NK-92 treated with Interleukin-12 subunit alpha and Interleukin-12 subunit beta, amount 100 ng/mL, for 24 hours (cell line): ENCODE results near the gene SAMD5.
"Not testable (repeated sequence)": the region's sequence is repeated elsewhere in the genome, so short reads cannot be mapped to it uniquely, and the experiment has no call there.

Source experiments
- DNase-seq: peaks from one replicate; lab custom pipeline; 2025; lab: John Stamatoyannopoulos, UW

SAMD5 gene

DNA sequence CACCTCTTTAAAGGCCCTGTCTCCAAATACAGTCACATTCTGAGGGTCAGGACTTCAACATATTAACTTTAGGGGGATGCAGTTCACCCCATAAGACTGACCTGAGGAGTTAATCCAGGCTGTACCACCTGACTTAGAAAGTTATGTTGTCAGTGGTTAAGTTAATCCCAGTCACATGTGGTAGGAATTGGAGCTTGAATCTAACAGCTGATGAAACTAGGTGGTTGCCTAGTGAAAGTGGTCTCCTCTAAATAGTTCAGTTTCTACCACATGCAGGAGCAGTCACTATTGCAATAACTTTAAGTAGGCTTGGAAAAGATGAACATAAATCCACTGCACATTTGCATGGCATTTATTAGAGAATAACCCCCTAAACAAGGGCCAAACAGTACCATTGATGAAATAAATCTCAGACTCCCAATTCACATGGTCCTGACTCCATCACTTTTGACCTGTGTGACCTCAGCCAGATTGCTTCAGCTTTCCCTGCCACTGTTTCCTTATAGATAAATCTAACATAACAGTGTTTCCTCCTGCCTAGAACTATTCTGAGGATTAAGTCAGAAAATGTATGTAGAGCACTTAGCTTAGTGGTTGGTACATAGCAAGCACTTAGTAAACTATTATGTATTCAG is 20.1 kb downstream of the SAMD5 start:
- DNase-seq = no peak

GRCh38 chr6:147530132-147531060 is 21.9 kb downstream of the SAMD5 start:
- no peak for DNase-seq

- DNase-seq = no peak
Observed at GRCh38 chr6:147531321-147531720, 22.8 kb downstream of the SAMD5 start.

DNA sequence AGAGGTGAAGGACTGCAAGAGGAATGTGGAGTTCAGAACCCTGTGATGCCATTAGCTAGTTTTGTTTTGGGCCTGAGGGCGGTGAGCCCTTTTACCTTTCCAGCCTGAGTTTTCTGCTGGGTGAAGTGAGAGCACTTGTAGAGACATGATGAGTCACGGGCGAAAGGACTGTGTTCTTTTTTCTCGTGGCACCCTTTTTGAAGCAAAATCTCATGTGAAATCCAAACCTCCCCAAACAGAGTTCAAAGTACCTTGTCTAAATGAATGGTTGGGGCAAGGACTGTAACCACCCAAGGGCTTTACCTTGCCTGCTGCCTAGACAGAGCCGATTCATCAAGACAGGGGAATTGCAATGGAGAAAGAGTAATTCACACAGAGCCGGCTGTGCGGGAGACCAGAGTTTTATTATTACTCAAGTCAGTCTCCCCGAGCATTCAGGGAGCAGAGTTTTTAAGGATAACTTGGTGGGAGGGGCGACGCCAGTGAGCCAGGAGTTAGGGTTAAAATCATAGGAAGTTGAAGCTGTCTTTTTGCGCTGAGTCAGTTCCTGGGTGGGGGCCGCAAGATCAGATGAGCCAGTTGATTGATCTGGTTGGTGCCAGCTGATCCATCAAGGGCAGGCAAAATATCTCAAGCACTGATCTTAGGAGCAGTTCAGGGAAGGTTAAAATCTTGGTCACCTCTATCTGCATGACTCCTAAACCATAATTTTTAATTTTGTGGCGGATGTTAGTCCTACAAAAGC is 25.8 kb downstream of the SAMD5 start:
- no peak for DNase-seq

GRCh38 chr6:147538821-147539220 is 30.3 kb downstream of the SAMD5 start:
- DNase-seq = no peak

DNA sequence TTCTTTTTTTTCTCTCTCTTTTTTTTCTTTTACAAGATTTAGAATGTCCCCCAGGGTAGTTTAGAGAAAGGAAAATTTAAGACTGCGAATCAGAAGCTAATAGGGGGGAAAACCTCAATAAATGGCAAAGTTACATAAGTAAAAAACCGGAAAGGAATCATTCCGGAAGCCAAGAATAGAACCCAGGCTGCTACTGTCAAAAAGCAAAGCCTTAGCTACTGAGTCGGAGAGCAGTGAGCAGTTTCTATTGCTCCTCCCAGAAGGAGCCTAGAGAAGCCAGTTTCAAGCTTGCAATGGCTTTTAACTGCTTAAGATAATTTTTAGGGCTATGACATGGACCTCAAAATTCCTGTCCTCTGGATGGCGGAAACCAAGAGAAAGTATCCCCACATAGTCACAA is 31.6 kb downstream of the SAMD5 start:
- DNase-seq = no peak

- DNase-seq = not testable (repeated sequence)
Observed at GRCh38 chr6:147542436-147542835, 33.9 kb downstream of the SAMD5 start.

DNA sequence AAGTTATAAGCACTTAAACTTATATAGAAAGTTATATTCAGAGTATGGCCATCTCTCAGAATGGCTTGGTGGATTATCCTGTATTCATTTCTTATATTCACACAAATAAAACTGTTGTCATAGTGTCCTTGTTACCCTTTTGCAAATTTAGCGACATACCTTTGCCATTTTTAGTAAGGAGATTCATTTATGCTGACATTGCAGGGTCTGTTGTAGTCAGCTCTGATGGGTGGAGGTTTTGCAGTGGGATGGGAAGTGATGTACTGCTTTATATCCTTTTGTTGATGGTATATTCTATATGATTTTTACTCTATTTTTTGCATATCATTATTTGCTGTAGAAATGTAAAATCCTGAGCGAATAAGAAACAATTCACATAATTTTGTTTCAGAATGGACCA is 35.9 kb downstream of the SAMD5 start:
- no peak for DNase-seq

DNA sequence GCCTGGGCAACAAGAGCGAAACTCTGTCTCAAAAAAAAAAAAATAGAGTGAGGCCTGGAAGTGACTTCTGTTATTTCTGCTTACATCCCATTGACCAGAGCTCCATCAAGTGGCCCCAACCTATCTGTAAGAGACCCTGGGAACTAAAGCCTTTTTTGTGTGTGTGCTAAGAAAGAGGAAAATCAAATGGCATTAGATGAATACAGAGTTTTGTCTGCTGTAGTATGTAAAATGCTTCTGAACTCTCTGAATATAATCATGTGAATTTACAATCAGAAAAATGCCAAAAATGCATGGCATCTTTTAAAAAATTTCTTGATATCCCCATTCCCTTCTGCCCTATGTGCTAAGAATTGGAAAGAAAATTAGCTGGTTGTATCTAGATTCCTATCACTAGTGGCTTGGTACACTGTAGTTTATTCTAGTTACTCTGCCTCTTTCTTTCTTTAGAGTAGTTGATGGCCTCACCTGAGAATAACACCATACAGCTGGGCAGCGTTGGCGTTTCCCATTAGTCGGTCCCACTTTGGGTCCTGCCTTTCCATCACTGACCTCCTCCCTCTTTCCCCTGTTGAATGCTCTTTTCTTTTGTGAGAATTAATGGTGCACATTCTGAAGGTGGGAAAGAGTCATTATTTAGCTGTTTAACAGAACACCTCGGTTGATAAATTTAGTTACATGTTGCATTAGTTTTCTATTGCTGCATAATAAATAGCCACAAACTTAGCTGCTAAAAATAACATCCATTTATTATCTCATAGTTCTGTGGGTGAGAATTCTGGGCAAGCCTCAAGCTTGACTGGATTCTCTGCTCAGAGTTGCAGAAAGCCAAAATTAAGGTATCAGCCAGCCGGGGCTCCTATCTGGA is 38.2 kb downstream of the SAMD5 start:
- no peak for DNase-seq

GRCh38 chr6:147547369-147547902 is 38.9 kb downstream of the SAMD5 start:
- DNase-seq = no peak

- DNase-seq = no peak
Observed at GRCh38 chr6:147548921-147549475, 40.5 kb downstream of the SAMD5 start.

DNA sequence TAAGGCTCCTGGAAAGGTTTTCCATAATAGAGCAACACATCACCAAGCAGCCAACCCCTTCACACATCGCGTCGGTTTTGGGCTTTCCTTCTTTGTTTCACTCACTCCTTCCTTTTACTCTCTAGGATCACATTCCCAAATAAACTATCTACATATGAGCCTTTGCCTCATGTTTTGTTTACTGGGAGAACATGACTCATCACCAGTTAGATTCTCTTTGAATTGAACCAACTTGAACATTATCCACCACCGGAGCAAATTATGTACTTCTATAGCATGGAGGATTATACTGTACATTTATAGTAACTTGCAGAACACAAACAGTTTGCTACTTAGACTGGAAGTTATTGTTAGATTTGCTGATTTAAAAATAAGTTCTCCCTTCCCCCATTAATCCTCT is 41.0 kb downstream of the SAMD5 start:
- DNase-seq = no peak

- DNase-seq = no peak
Observed at GRCh38 chr6:147551976-147552375, 43.5 kb downstream of the SAMD5 start.

GRCh38 chr6:147553099-147553498 is 44.6 kb downstream of the SAMD5 start:
- DNase-seq = no peak

GRCh38 chr6:147554281-147554680 is 45.8 kb downstream of the SAMD5 start:
- no peak for DNase-seq

- no peak for DNase-seq
Observed at GRCh38 chr6:147559006-147559405, 50.5 kb downstream of the SAMD5 start.

DNA sequence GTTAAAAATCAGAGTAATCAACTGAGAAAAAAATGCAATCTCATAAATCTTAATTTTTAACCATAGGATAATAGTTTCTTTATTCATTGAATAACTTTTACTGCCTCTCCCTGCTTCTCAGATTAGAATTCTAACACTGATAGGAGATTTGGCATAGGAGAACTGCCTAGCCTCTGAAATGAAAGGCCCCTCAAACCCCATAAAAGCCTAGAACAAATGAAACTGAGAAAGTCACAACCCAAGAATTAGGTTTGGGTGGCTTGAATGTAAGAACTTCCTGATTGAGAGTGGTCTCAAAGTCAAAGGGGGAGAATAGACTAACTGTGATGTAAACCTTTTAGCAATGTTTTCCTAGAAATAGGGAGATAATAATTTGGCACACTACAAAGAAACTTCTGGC is 52.2 kb downstream of the SAMD5 start:
- DNase-seq = no peak

GRCh38 chr6:147561726-147562125 is 53.2 kb downstream of the SAMD5 start:
- DNase-seq = no peak

DNA sequence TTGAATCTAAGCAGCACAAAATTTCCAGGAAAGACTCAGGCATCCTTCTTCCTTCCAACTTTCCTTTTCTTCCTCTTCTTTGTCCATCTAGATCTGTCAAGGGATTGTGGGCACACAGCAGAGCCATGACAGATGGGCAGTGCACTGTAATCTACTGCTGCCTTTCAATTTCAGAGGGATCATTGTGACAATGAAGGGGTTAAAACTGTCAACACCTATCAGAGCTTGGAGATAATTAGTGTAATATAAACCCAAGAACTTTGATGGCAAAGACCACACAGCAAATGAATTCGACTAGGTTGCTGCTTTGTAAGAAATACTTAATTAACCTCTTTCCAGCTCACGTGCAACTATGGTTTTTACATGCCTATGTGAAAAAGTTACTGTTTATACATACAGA is 55.0 kb downstream of the SAMD5 start:
- no peak for DNase-seq

DNA sequence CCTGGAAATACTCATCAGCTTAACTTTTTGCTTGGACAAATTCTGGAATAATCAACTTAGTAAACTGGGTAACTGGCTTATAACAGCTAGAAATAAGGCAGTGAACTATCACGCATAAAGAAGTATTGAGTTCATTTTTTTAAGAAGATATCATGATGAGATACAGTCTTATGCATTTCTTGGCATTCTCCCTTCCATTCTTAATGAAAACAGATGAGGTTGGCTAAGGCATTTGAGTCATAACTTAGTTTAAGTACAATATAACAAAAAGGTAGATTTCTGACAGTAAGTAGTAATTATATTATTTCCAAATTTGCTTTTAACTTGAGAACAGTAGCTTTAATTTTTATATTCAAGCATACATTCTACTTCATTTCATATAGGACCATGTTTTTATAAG is 56.1 kb downstream of the SAMD5 start:
- DNase-seq = no peak

DNA sequence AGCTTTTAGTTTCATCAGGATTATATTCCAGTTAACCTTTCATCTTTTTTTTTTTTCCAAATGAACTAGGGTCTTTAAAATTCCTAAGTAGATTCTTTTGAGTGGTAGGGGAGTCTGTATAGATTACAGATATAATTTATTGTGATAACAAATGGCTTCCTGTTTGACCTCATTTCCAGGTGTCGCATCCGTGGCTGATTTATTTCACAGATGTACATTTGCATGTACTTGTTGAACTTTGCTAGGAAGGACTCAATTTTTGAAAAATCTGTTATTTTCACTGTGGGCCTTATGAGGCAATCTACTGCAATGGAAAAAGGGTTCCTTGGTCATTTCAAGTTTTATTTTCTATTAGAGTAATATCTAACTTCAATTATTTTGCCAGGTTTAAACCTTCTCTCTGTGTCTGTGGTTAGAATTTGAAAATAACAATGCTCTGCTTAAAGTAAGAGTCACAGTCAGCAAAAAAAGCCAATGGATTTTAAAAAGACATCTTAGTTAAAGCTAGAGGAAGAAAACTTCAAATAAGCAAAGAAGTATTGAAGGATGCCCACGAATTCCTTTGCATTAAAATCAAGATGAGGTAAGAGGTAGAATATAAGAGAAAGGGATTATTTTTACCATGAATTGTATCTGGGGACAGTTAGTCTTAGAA is 57.9 kb downstream of the SAMD5 start:
- DNase-seq = no peak
